IPS-15b (cell line): Measurements from ENCODE around the gene DDX60.

ENCODE experiments used
- H3K27me3 ChIP-seq: one replicate; pipeline ENCODE4 v1.6.1; 2013; ENCODE audit warnings: low read length; ENCODE audit not compliant: control insufficient read depth, insufficient read depth
- H3K36me3 ChIP-seq: one replicate; pipeline ENCODE4 v1.6.1; 2013; ENCODE audit warnings: low read length; ENCODE audit not compliant: control insufficient read depth, insufficient read depth
- H3K4me1 ChIP-seq: one replicate; pipeline ENCODE4 v1.6.1; 2013; ENCODE audit warnings: mild to moderate bottlenecking, low read length; ENCODE audit not compliant: control insufficient read depth, insufficient read depth
- H3K4me3 ChIP-seq: one replicate; pipeline ENCODE4 v1.5.1; 2013; ENCODE audit warnings: low read depth, low read length
- H3K9ac ChIP-seq: one replicate; pipeline ENCODE4 v1.6.1; 2013; ENCODE audit warnings: low read depth, mild to moderate bottlenecking, low read length
- H3K9me3 ChIP-seq: one replicate; pipeline ENCODE4 v1.6.1; 2013; ENCODE audit warnings: mild to moderate bottlenecking, low read length; ENCODE audit not compliant: control insufficient read depth, insufficient read depth

The DDX60 gene

DNA sequence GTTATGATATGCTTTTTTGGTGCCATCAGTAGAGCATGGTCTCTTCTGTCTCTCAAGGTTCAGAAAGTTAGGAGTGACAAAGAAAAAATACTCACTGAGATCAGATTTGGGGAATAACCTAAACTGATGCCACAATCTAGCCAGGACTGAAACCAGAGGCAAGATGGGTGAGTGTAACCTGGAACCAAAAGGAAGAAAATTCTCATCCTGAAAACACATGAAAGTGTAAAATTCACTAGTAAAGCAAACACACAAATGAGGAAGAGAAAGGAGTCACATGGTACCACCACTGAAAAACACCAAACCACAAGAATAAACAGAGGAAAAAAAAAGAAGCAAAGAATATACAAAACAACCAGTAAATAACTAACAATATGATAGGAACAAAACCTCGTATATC lies 129.8 kb downstream of the DDX60 start:
- Histone ChIP-seq H3K4me1 (no peaks in the 10 kb centered on the region), H3K9ac (no peak overlapping the region), H3K9me3 (no peaks in the 10 kb centered on the region), H3K27me3 (no peaks in the 10 kb centered on the region), H3K4me3 (no peak overlapping the region), H3K36me3 (no peaks in the 10 kb centered on the region)

DNA sequence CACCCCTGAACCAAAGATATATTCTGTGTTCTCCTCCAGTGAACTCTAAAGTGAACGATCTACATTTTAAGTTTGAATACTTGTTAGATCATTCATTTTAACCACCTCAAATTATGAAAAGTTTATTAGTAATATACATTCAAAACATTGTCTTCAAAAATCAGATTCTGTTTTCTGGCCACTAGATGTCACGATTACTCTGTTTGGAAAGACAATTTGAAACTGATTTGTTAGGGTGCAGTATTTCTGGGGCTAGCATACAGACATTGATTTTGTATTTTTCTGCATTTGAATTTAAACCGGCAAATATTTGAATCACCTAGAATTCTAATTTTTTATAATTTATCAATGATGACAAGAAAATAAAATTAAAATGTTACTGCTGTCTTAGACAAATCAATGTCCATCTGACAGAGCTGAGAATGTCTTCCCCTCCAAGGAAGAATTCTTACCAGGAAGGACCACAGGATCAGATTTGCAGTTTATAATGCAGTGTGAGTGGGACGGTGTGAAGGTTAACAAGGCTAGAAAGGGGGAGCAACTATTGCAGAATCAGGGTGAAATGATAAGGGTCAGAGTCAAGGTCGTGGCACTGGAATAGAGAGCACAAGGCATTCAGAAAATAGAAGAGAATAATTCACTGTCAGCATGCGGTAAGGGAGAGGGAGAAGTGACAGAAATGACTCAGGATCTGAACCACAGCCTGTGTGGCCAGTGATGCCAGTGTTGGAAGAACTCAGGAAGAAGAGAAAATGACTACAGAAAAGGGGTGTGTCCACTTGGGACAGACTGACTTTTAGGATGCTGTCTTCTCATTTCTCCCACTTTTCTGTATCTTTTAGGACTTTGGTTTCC lies 134.6 kb downstream of the DDX60 start:
- no peaks in the 10 kb centered on the region for H3K9me3 ChIP-seq
- no peak overlapping the region for H3K4me3 ChIP-seq
- no peaks in the 10 kb centered on the region for H3K4me1 ChIP-seq
- no peak overlapping the region for H3K9ac ChIP-seq
- no peaks in the 10 kb centered on the region for H3K27me3 ChIP-seq
- H3K36me3 ChIP-seq: no peaks in the 10 kb centered on the region

DNA sequence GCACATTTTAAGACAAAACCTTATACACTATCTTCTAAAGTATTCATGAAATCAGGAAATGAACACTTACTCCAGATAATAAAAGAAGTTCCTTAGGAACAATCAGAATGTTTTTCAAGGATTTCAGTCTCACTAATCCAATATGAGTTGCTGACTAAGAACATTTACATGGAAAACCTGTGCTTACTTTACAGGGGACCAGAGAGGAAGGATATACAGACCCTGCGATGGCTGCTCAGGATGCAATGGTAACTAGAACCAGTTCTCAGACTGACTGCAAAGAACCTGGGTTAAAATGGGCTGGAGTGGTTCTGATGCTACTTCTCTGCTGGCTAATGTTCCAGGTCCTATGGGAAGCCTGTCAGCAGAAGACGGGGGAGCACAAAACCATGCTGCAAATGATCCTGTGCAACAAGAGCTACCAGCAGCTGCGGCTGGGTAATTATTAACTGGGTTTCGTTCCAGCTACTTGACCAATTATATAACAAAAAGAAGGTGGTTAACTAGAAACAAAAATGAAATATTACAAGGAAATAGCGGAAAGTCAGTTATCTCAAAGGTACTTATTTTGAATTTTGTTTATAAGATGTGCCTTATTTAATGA lies 140.9 kb downstream of the DDX60 start:
- no peaks in the 10 kb centered on the region for H3K9me3 ChIP-seq
- H3K9ac ChIP-seq: no peak overlapping the region
- no peaks in the 10 kb centered on the region for H3K36me3 ChIP-seq
- no peaks in the 10 kb centered on the region for H3K27me3 ChIP-seq
- H3K4me1 ChIP-seq: no peaks in the 10 kb centered on the region
- no peak overlapping the region for H3K4me3 ChIP-seq

DNA sequence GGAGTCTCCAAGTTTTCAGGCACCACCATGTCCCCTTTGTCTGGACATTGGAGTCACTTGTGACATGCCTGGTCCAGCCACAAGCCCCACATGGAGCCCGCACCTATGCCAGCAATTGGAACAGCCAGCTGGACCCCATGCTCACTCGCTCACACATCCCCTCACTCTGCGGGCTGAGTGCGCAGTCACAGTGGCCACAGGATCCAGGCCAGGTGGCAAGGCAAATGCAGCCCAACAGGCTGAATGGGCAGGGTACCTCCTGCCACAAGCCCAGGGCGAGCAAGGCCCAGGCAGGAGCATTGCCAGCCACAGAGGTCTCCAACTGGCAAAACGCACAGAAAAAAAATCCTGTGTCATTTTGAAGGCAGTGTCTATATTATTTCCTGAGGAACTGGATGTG lies 144.2 kb downstream of the DDX60 start:
- Histone ChIP-seq H3K4me1 (no peaks in the 10 kb centered on the region), H3K4me3 (no peak overlapping the region), H3K36me3 (no peaks in the 10 kb centered on the region), H3K9me3 (no peaks in the 10 kb centered on the region), H3K9ac (no peak overlapping the region), H3K27me3 (no peaks in the 10 kb centered on the region)

DNA sequence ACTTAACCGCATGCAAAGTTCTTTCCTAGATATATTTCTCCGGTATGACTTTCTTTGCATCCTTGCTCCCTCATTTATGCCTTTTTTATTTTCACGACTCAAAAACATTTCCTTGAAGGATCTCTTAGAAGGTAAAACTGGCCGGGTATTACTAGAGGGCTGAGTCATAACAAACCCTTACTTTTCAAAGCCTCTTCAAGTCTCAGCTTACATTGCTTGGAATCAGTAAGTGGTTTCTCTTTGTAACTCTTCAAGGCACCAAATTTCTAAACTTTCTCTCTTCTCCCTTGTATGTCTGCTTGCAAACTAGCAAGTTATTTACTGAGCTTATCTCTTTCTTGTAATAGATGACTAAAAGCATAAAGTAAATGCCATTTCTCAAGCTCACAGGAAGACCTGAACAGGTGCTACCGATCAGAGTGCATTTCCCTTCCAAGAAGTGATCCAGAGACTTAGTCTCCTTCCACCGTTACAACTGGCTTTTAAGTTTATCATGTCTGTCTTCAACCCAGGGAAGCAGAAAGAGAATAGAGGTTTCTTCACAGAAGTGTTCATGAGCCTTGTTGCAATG lies 150.8 kb downstream of the DDX60 start:
- Histone ChIP-seq H3K4me1 (no peaks in the 10 kb centered on the region), H3K9me3 (no peaks in the 10 kb centered on the region)

More for the DNA sequence above, 150.8 kb downstream of the DDX60 start:
- no peaks in the 10 kb centered on the region for H3K27me3 ChIP-seq
- H3K36me3 ChIP-seq: no peaks in the 10 kb centered on the region
- H3K9ac ChIP-seq: no peak overlapping the region
- H3K4me3 ChIP-seq: no peak overlapping the region
